Calu3 (cell line): ENCODE results near the gene OSBPL8. TPM values are rescaled to one million over a fixed set of nuclear protein-coding genes. Genes with fewer than 3 reads are reported as not detected.
A peak's percentile ranks its signal among the peaks of the same experiment; 100 is the strongest.

Experiments used
- BruUV-seq: library from RNA; stranded (reverse); fragments of 400-500 nt; replicated peaks from 2 replicates; lab custom pipeline; 2021; lab: Mats Ljungman, UMichigan
- CTCF ChIA-PET: fragments of 300-600 bp; sonication (Branson Sonifier 250); formaldehyde crosslinking; loops from one replicate; lab custom pipeline; 2022; ENCODE audit warnings: antibody characterized with exemption; lab: Charles Lee
- DNase-seq: peaks from one replicate; pipeline ENCODE4 v3.0.0; 2022
- H3K27ac Mint-ChIP-seq: one replicate; pipeline ENCODE4 v1.8.0; 2022; ENCODE audit warnings: mixed read lengths; ENCODE audit not compliant: unreplicated experiment
- H3K27me3 Mint-ChIP-seq: one replicate; pipeline ENCODE4 v1.8.0; 2022; ENCODE audit warnings: mixed read lengths; ENCODE audit not compliant: unreplicated experiment
- H3K36me3 Mint-ChIP-seq: one replicate; pipeline ENCODE4 v1.8.0; 2022; ENCODE audit warnings: mild to moderate bottlenecking, moderate library complexity, mixed read lengths; ENCODE audit not compliant: insufficient read depth, unreplicated experiment
- H3K4me1 Mint-ChIP-seq: one replicate; pipeline ENCODE4 v1.8.0; 2022; ENCODE audit warnings: mild to moderate bottlenecking, low read depth, mixed read lengths; ENCODE audit not compliant: unreplicated experiment
- H3K4me3 Mint-ChIP-seq: one replicate; pipeline ENCODE4 v1.8.0; 2022; ENCODE audit warnings: mild to moderate bottlenecking, low read depth, moderate library complexity, mixed read lengths; ENCODE audit not compliant: unreplicated experiment
- H3K9me3 Mint-ChIP-seq: one replicate; pipeline ENCODE4 v1.8.0; 2022; ENCODE audit warnings: low read depth, mixed read lengths; ENCODE audit not compliant: unreplicated experiment
- intact Hi-C: fragments of 100-400 bp; cut with micrococcal nuclease; formaldehyde crosslinking; loops from one replicate; pipeline ENCODE4 v1.10.0; 2022; ENCODE audit not compliant: unreplicated experiment
- total RNA-seq: library from RNA; stranded (reverse); gene quantifications from 2 replicates; pipeline ENCODE4 v1.2.3, GENCODE V29; 2022
- TF ChIP-seq, protein P1 (sequence below): fragments of 200-600 bp; IDR thresholded peaks from one replicate; pipeline ENCODE4 v1.8.0; 2022; ENCODE audit warnings: antibody characterized with exemption; ENCODE audit not compliant: unreplicated experiment

OSBPL8 gene
- total RNA-seq, 1 experiment from 2014 or later: 64.9 TPM

DNA sequence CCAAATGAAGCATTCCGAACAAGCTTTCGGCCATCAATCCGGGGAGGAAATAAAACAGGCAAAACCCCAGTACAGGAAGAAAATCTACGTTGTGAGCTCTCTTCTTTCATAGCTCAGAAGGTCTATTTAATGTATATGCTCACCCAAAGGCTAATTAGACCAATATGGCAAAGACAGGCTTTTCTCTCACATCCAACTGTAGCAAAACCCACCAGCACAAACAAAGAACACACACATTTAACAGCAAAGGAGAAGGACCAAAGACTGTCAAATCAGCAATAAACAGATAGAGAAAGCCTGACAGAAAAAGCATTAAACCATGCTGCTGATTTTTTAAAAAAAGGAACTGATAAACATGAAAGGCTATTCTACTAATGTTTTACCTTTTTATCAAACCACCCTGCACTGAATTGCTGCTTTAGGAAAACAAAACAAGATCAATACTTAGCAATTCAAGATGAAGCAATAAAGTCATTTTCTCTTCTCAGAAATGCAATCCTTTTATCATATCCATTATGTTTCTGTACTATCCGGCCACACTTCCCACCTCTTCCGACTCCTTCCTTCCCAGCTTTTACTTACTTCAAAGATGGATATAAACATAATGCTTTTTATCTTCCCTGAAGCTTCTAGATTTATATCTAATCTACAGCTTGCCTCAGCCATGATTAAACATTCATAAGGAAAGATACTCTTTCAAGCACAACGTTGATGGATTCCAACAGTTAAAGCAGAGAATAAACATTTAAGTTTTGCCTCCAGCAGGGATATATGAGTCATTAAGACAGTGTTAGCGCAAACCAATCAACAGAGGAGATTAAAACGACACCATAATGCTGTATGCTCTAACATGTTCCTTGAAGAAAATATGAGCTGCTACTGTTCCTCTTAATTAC lies 136.8 kb downstream of the OSBPL8 start:
- Mint-ChIP-seq H3K27ac (peak overlapping the region; percentile 88), H3K4me3 (peak overlapping the region; percentile 71)

DNA sequence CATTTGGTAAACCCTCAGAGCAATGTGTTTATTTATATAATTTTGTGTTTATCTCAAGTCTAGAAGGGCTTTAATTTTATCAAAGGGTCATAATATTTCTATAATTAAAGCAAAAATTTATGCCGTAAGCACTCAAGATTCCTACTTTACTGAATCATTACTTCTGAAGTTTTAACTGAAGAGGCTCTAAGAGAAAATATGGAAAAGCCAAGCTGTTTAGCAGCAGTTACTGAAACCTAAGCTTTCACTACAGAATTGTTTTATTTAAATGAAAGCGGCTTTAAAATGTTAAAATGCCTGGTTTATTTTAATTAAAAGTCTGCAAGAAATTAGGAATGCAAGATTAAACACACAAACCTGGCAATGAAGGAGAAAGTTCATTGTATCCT lies 137.4 kb downstream of the OSBPL8 start:
- no TSS peak for BruUV-seq
- Mint-ChIP-seq H3K4me1 (peaks cover 26% of the 10 kb centered on the region), H3K4me3 (peak overlapping the region; percentile 71), H3K27ac (peak overlapping the region; percentile 88), H3K9me3 (peaks cover 6% of the 10 kb centered on the region), H3K27me3 (no peaks in the 10 kb centered on the region), H3K36me3 (peaks cover 5% of the 10 kb centered on the region)
- no peak for DNase-seq
- TF ChIP-seq, protein P1, sequence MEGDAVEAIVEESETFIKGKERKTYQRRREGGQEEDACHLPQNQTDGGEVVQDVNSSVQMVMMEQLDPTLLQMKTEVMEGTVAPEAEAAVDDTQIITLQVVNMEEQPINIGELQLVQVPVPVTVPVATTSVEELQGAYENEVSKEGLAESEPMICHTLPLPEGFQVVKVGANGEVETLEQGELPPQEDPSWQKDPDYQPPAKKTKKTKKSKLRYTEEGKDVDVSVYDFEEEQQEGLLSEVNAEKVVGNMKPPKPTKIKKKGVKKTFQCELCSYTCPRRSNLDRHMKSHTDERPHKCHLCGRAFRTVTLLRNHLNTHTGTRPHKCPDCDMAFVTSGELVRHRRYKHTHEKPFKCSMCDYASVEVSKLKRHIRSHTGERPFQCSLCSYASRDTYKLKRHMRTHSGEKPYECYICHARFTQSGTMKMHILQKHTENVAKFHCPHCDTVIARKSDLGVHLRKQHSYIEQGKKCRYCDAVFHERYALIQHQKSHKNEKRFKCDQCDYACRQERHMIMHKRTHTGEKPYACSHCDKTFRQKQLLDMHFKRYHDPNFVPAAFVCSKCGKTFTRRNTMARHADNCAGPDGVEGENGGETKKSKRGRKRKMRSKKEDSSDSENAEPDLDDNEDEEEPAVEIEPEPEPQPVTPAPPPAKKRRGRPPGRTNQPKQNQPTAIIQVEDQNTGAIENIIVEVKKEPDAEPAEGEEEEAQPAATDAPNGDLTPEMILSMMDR: no peak
- intact Hi-C loops: loop anchor here (1.0 to 5.0 kb wide), 2 partner anchors 45 to 66 kb away; no protein-coding TSS in a partner anchor
- CTCF ChIA-PET: interaction anchor here (0.5 to 1.1 kb wide), 4 partner anchors 26 to 287 kb away, joined by 3 read pairs; no protein-coding TSS in a partner anchor

More for the DNA sequence above, 136.8 kb downstream of the OSBPL8 start:
- Mint-ChIP-seq H3K36me3 (peaks cover 5% of the 10 kb centered on the region), H3K4me1 (peaks cover 26% of the 10 kb centered on the region), H3K9me3 (peaks cover 6% of the 10 kb centered on the region), H3K27me3 (no peaks in the 10 kb centered on the region)
- TF ChIP-seq, protein P1: no peak
- CTCF ChIA-PET: interaction anchor here (0.5 to 1.1 kb wide), 6 partner anchors 25 to 340 kb away, joined by 3 to 4 read pairs (median 3); no protein-coding TSS in a partner anchor
- intact Hi-C loops: loop anchor here (1.0 to 5.0 kb wide), 2 partner anchors 45 to 66 kb away; no protein-coding TSS in a partner anchor
- no TSS peak for BruUV-seq
- DNase-seq: no peak

DNA sequence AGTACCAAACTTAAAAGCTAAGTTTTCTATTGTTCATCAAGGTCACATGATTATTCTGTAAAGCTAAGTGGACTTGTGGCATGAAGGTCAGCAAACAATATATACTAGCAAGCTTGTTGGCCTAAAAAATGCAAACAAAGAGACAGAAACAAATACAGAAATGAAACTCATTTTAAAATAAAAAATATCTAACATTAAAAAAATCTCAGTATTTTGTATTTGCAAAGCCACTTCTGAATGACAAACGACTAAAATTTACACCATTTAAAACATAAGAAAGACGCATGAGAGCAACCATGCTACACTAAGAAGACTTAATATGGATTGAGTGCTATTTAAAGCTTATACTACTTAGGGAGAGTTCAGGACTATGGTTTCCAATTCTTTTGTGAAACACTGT lies 138.5 kb downstream of the OSBPL8 start:
- CTCF ChIA-PET: interaction anchor here (0.6 kb wide), 1 partner anchor 269 kb away, joined by 4 read pairs; no protein-coding TSS in a partner anchor
- H3K36me3 Mint-ChIP-seq: peaks cover 5% of the 10 kb centered on the region
- no peak overlapping the region for H3K4me3 Mint-ChIP-seq
- no peak overlapping the region for H3K27ac Mint-ChIP-seq
- peaks cover 26% of the 10 kb centered on the region for H3K4me1 Mint-ChIP-seq
- intact Hi-C loops: loop anchor here (5.0 kb wide), 1 partner anchor 44 kb away; no protein-coding TSS in a partner anchor
- TF ChIP-seq, protein P1: no peak
- H3K27me3 Mint-ChIP-seq: no peaks in the 10 kb centered on the region
- no peak for DNase-seq
- no TSS peak for BruUV-seq
- no peaks in the 10 kb centered on the region for H3K9me3 Mint-ChIP-seq

DNA sequence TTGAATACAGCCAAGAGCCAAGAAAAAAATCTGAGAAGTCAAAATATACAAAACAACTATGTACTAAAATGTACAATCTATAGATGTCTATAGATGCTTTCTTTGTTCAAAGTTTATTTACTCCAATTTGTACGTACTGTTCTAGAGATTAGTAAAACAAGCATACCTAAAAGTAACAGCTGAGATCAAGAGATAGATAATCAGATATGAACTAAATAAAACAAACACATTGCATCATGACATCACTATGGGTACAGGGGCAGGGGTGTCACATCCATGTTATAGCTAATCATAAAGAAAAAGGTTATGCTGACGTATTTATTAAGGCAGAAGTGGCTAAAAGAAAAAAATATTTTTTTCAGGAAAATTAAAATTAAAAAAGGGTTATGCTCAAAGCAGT lies 139.3 kb downstream of the OSBPL8 start:
- no peaks in the 10 kb centered on the region for H3K27me3 Mint-ChIP-seq
- CTCF ChIA-PET: no interaction called here
- no peak overlapping the region for H3K4me3 Mint-ChIP-seq
- H3K27ac Mint-ChIP-seq: peak overlapping the region; percentile 67
- intact Hi-C loops: loop anchor here (5.0 kb wide), 1 partner anchor 43 kb away; no protein-coding TSS in a partner anchor
- H3K9me3 Mint-ChIP-seq: no peaks in the 10 kb centered on the region
- TF ChIP-seq, protein P1: no peak
- no TSS peak for BruUV-seq
- DNase-seq: no peak
- H3K36me3 Mint-ChIP-seq: peaks cover 5% of the 10 kb centered on the region
- H3K4me1 Mint-ChIP-seq: peaks cover 26% of the 10 kb centered on the region
